Stimulated activated CD4-positive, alpha-beta T cell treated with anti-CD3 and anti-CD28 coated beads, TNF-alpha, amount 100 ng/mL, for 24 hours (primary cell): ENCODE results near the gene ASCL2.

Experiments used
- DNase-seq, 3 experiments: peaks; one replicate each; pipeline ENCODE4 v3.0.0-alpha.2; 2020; ENCODE audit warnings: low read depth in 3 of 3

ASCL2 gene

GRCh38 chr11:2234963-2235362, 35.4 kb downstream of the ASCL2 start:
- no peak for DNase-seq

GRCh38 chr11:2233693-2234455, 36.5 kb downstream of the ASCL2 start:
- DNase-seq = no peak

- DNase-seq = no peak
Observed at GRCh38 chr11:2229713-2230297, 40.6 kb downstream of the ASCL2 start.

- DNase-seq = no peak
Observed at GRCh38 chr11:2224254-2224653, 46.1 kb downstream of the ASCL2 start.

- no peak for DNase-seq
Observed at GRCh38 chr11:2223153-2223794, 47.1 kb downstream of the ASCL2 start.

- no peak for DNase-seq
Observed at GRCh38 chr11:2222451-2222850, 47.9 kb downstream of the ASCL2 start.

GRCh38 chr11:2221591-2221990, 48.8 kb downstream of the ASCL2 start:
- DNase-seq = no peak

GRCh38 chr11:2221024-2221423, 49.4 kb downstream of the ASCL2 start:
- DNase-seq = no peak

GRCh38 chr11:2220173-2220771, 50.1 kb downstream of the ASCL2 start:
- no peak for DNase-seq

- no peak for DNase-seq
Observed at GRCh38 chr11:2219318-2220017, 50.9 kb downstream of the ASCL2 start.
